Measurements from ENCODE around the gene NECTIN3. TPM values are rescaled to one million over a fixed set of nuclear protein-coding genes. Genes with fewer than 3 reads are reported as not detected.

Gene NECTIN3
- total and polyA plus RNA-seq, 8 donors = 1.3 to 10.3 (median 6.6) TPM

DNA sequence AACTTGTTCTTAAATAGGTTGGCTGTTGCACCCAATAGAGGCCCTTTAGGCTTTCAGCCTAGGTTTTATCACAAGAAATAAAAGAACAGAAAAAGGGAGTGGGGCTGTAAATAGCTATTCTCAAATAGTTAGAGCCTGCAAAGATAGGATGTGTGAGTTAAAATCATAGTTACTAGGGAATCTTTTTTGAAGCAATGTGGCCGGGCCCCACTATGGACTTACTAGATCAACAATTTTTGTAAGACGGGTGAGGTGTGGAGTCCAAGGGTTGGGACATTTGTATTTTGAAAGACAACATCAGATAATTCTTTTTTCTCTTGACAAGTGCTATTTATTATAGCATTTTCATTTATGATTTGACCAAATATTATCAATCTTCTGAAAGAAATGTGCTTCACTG lies 5.8 kb downstream of the NECTIN3 start:
- H3K4me3 ChIP-seq = no peak overlapping the region
- no peak for DNase-seq
- no peaks in the 10 kb centered on the region for H3K9me3 ChIP-seq
- H3K4me1 ChIP-seq = peaks cover 0 to 5% (median 0%) of the 10 kb centered on the region in 3 donors
- TF ChIP-seq, protein P1, sequence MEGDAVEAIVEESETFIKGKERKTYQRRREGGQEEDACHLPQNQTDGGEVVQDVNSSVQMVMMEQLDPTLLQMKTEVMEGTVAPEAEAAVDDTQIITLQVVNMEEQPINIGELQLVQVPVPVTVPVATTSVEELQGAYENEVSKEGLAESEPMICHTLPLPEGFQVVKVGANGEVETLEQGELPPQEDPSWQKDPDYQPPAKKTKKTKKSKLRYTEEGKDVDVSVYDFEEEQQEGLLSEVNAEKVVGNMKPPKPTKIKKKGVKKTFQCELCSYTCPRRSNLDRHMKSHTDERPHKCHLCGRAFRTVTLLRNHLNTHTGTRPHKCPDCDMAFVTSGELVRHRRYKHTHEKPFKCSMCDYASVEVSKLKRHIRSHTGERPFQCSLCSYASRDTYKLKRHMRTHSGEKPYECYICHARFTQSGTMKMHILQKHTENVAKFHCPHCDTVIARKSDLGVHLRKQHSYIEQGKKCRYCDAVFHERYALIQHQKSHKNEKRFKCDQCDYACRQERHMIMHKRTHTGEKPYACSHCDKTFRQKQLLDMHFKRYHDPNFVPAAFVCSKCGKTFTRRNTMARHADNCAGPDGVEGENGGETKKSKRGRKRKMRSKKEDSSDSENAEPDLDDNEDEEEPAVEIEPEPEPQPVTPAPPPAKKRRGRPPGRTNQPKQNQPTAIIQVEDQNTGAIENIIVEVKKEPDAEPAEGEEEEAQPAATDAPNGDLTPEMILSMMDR (IDR thresholded peaks at IDR 0.05) = no peak
- ATAC-seq = no peak
- H3K27me3 ChIP-seq = no peaks in the 10 kb centered on the region
- intact Hi-C loops (cut with DNase I) = no loop called here
- FAIRE-seq = no peak
- no peaks in the 10 kb centered on the region for H3K36me3 ChIP-seq
- WGBS, 2 donors = 97 to 100% methylated on average over 2 of the region's 2 CpGs
- no peak overlapping the region for H3K27ac ChIP-seq

DNA sequence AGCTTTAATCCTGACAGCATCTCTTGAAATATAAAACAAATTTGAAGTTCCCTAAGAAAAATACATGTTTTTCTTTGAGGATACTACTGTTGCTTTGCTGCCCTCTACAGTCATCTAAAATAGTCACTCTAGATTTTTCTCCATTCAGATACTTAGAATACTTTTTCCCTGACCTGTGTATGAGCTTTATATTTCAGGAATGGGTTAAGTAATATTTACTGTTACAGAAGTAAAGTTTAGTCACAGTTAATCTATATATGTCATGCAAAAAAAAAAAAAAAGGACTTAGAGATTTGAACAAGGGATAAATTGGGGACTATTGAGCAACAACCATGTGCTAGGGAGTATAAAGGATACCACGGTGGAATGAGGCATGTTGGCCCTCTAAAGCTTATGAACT lies 8.8 kb downstream of the NECTIN3 start:
- Histone ChIP-seq H3K36me3 (no peaks in the 10 kb centered on the region), H3K9me3 (no peaks in the 10 kb centered on the region), H3K27ac (no peak overlapping the region), H3K4me1 (no peaks in the 10 kb centered on the region), H3K4me3 (no peak overlapping the region), H3K27me3 (no peaks in the 10 kb centered on the region)
- ATAC-seq (peak in 3 of 4 donors; percentile 77 to 82 (median 79)), FAIRE-seq (peak; percentile 75), DNase-seq (no peak)
- intact Hi-C loops (cut with DNase I) = no loop called here
- WGBS, 2 donors = 17 to 22% methylated on average over 1 of the region's 1 CpG
- TF ChIP-seq, protein P1 (IDR thresholded peaks at IDR 0.05) = peak in 3 of 4 donors; percentile 15 to 37 (median 36)

DNA sequence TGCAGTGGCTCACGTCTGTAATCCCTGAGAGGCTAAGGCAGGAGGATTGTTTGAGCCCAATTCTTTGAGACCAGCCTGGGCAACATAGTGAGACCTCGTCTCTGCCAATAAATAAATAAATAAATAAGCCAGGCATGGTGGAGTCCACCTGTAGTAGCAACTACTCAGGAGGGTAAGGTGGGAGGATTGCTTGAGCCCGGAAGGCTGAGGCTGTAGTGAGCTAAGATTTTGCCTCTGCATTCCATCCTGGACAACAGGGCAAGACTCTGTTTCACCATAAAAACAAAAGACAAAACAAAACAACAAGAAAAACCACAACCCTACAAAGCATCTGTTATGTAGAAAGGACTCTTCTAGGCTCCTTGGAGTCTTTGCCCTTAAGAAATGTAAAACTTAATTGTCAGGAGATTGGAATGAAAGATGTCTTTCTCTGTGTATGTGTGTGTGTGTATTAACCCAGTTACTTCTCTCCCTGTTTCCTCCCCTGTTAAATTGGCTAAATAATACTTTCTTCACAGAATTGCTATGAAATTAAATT lies 9.5 kb downstream of the NECTIN3 start:
- no peak for FAIRE-seq
- 67 to 80% methylated on average over 3 of the region's 3 CpGs for WGBS, 2 donors

DNA sequence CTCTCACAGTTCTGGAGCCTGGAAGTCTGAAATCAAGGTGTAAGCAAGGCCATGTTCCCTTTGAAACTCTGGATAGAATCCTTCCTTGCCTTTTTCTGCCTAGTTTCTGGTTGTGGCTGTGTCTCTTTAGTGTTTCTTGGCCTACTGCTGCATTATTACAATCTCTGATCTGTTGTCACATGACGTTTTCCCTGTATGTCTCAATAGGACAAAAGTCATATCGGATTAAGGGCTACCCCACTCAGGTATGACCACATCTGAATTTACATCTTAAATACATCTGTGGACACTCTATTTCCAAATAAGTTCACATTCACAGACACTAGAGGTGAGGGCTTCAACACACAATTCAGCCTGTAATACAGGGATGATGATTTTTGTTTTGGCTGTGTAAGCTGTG lies 13.3 kb downstream of the NECTIN3 start:
- TF ChIP-seq, protein P1 (IDR thresholded peaks at IDR 0.05) = no peak
- ATAC-seq (peak in 1 of 4 donors; percentile 23), DNase-seq (no peak), FAIRE-seq (no peak)
- WGBS, 2 donors = 57 to 68% methylated on average over 2 of the region's 2 CpGs
- H3K9me3 ChIP-seq = no peaks in the 10 kb centered on the region
- intact Hi-C loops (cut with DNase I) = no loop called here
- H3K27me3 ChIP-seq = no peaks in the 10 kb centered on the region
- H3K36me3 ChIP-seq = no peaks in the 10 kb centered on the region
- peaks cover 0 to 3% (median 0%) of the 10 kb centered on the region in 3 donors for H3K4me1 ChIP-seq
- no peak overlapping the region for H3K4me3 ChIP-seq
- no peak overlapping the region for H3K27ac ChIP-seq

More for the DNA sequence above, 9.5 kb downstream of the NECTIN3 start:
- H3K27me3 ChIP-seq = no peaks in the 10 kb centered on the region
- ATAC-seq (no peak), DNase-seq (no peak)
- H3K4me1 ChIP-seq = no peaks in the 10 kb centered on the region
- TF ChIP-seq, protein P1 (IDR thresholded peaks at IDR 0.05) = no peak
- no peaks in the 10 kb centered on the region for H3K36me3 ChIP-seq
- no peak overlapping the region for H3K4me3 ChIP-seq
- intact Hi-C loops (cut with DNase I) = no loop called here
- H3K9me3 ChIP-seq = no peaks in the 10 kb centered on the region
- H3K27ac ChIP-seq = no peak overlapping the region

DNA sequence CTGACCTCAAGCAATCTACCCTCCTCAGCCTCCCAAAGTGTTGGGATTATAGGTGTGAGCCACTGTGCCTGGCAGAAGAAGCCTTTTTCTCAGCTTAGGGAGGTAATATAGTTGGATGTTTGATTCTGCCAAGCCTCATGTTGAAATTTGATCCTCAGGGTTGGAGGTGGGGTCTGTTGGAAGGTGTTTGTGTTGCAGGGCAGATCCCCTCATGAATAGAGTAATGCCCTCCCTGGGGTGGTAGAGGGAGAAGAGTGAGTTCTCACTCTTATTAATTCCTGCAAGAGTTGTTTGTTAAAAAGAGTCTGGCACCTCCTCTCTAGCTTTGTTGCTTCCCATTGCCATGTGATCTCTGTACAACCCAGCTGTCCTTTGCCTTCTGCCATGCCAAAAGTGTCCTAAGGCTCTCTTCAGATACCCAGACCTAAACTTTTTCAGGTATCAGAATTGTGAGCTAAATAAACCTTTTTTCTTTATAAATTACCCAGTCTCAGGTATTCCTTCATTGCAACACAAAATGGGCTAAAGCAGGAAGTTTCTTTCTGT lies 16.4 kb downstream of the NECTIN3 start:
- Histone ChIP-seq H3K9me3 (no peaks in the 10 kb centered on the region), H3K36me3 (no peaks in the 10 kb centered on the region), H3K4me1 (peaks cover 0 to 6% (median 0%) of the 10 kb centered on the region in 3 donors), H3K27ac (no peak overlapping the region), H3K27me3 (no peaks in the 10 kb centered on the region), H3K4me3 (no peak overlapping the region)
- TF ChIP-seq, protein P1 (IDR thresholded peaks at IDR 0.05) = no peak
- DNase-seq = no peak
- no peak for FAIRE-seq
- no peak for ATAC-seq
- intact Hi-C loops (cut with DNase I) = no loop called here
